Inflammatory macrophage treated with lipopolysaccharide for 1 hour (primary cell): ENCODE results near the gene SUGCT.

Source experiments
- DNase-seq, 2 donors: peaks; one replicate each; pipeline ENCODE4 v3.0.0-alpha.2; 2020 to 2022

SUGCT gene

DNA sequence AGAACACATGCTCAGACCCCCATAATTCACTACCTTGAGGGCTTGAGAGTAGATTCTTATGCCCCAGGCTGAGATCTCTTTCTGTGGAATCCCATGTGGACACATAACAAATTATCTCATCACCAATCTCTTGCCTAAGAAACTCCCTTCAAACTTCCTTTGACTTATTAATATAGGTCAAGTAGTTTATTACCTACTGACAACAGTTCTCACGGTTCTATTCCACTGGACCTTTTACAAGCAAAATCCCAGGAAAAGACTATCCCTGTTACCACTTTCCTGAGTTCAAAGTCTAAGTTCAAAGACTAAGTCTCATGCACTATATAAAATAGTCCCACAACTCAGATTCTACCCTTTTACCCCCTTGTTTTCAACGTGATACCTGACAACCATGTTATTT lies 754.7 kb downstream of the SUGCT start:
- no peak for DNase-seq

DNA sequence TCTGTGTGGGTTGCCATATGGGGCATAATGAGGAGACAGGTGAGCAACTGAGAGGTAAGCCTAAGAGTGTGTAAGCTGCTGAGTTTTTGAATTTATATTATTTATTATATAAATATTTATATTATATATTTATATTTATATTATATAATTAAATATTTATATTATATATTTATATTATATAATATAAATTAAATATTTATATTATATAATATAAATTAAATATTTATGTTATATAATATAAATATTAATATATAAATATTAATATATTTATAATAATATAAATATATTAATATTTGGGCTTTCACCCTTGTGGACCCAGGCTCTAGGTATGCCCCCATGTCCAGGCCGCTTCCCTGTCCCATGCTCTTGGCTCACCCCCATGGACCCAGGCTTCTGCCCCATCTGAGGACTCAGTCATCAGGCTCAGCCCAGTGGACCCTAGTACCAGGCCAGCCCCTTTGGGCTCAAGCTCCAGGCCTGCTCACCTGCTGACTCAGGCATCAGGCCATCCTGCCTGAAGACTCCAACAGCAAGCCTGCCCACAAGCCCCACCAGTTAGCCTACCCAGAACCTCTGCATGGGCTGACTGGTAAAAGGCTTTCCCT lies 755.4 kb downstream of the SUGCT start:
- no peak for DNase-seq

DNA sequence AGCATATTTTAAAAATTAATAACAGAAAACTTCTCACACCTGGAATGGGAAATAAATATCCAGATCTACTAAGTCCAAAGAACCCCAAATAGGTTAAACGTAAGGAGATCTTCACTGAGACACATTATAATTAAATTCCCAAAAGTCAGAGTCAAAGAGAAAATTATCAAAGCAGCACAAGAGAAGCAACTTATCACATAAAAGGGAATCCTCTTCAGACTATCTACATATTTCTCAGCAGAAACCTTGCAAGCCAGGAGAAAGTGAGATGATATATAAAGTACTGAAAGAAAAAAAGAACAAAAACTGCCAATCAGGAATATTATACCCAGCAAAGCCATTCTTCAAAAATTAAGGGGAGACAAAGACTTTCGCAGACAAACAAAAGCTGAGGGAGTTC lies 756.4 kb downstream of the SUGCT start:
- DNase-seq, result no peak

DNA sequence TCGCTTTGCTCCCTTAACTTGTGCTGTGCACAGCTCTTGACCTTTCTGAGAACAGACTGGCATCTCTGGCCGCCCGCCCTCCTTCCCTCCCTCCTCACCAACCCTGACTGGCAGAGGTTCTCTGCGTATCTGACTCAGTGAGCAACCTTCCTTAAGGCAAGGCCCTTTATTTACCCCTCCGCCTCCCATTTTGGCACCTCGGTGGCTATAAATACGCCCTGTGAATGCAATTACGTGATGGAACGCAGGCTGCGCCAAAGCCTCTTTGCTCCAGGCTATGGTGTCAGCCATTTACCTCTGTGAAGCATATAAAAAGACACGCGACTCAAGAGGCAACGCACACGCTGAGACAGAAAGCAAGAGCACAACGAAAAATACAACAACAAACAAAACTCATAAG lies 764.3 kb downstream of the SUGCT start:
- DNase-seq, result no peak

DNA sequence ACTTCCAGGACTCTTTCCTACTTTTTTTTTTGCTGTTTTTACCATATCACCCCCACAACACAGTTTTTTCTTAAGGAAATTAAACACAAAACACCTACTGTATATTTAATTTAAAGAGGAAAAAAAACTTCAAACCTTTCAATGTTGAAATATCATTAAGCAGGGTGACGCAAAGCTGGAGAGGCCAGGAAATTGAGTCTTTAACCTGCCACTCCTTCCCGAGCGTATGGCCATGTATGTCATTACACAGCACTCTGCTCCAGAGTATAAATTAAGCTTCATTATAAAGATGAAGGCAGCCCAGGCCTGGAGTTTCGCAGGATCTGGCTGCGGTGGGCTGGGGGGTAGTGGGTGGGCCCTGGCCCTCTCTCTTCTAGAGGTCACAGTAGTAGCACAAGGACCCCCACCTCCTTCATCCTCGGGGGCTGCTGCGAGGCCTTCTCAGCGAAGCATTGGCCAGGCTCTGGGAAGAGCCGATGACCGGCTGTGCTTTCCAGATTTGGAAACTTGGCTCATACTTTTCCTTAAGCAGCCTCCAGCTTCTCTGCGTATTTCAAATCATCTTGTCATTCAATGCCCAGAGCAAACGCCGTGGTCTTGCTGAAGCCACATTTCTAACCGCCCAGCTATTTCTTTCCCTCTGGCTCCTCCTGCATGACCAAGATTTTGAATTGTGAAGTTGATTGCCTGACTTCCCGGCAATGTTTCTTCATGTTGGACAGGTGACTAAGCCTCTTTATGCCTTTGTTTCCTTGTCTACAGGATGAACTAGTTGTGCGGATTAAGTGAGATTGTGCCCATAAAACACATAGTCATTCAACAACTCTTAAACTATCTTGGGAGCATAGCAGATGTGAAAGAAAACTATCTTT lies 765.1 kb downstream of the SUGCT start:
- no peak for DNase-seq

DNA sequence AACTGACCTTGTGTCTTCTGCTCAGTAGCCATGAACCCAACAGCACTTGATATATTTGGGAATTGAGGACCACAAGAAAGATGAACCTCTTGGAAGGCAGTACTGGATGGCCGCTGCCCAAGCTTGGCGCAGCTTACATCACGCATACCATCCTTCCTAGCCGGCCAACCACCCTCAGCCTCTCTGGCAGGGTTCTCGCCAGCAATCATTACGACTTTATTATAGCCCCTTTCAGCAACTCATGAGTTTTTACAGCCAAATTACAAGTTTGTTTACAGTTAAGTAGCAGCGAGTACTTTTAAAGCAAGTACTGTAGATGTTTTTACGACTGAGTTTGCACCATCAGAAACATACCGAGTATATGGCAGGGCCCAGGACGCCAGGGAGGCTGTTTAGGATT lies 769.1 kb downstream of the SUGCT start:
- DNase-seq, result no peak

DNA sequence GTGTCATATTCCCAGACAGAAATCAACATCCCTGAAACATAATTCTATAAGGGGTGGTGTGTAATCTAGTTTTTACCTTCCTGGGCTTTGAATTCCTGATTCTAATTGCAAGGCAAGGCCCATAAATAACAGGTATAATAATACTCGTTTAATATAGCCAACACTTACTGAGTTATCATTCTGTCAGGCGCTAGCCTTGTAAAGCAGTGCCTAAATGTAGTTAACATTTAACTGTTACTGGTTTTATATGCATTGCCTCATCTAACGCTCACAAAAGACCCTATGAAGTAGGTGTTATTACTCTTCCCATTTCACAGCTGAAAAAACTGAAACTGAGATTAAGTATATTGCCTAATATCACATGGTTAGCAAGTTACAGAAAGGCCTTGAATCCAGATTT lies 772.5 kb downstream of the SUGCT start:
- no peak for DNase-seq

DNA sequence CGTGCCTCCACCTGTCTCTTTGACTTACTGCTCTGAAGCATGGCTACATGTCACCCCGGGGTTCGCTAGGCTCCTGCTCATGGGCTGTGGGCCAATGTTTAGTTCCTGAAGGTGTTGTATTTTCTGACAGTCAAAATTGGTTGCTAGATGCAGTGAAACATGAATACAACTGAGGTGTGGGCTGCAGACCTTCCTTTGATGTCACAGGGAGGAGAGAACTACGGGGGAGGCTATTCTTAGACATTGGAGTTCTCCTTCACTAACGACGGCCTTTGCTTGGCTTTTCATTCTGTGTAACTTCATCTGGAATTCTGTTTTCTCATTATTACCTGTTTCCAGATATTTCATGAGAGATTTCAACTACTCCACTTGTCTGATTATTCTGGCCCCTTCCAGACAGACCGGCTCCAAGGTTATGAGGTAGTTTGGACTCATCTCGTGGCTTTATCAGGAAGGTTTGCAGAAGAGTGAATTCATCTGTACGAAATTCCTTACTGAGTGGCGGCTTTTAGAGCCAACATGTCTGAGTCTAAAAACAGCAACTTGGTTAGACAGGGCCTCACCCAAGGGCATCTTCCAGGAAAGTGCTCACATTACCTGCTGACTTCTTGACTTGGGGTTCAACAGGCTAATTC lies 774.7 kb downstream of the SUGCT start:
- DNase-seq, result no peak
